GM23248 (cell line): ENCODE results near the gene SMIM29.

Source experiments
- EZH2 ChIP-seq: fragments of 200-600 bp; sonication (generic); IDR thresholded peaks from 2 replicates; pipeline ENCODE4 v1.6.1; 2018; ENCODE audit warnings: antibody characterized with exemption, mild to moderate bottlenecking; ENCODE audit not compliant: insufficient read depth, poor library complexity, severe bottlenecking
- EZH2phosphoT487 ChIP-seq: fragments of 200-600 bp; sonication (generic); IDR thresholded peaks from 2 replicates; pipeline ENCODE4 v1.6.1; 2018; ENCODE audit warnings: antibody characterized with exemption, moderate library complexity, mild to moderate bottlenecking, low read depth; ENCODE audit not compliant: insufficient read depth

- TF ChIP-seq EZH2 (no peak), EZH2phosphoT487 (no peak)
Observed at GRCh38 chr6:34239500-34239825, 9.3 kb downstream of the SMIM29 start.
